HG03457 (cell line): Measurements from ENCODE around the gene NWD2.

Source experiments
- ATAC-seq: cut with Tn5 transposase; IDR thresholded peaks from one replicate; pipeline ENCODE4 v1.9.1; 2021; ENCODE audit warnings: moderate number of reproducible peaks; ENCODE audit not compliant: unreplicated experiment

NWD2 gene

DNA sequence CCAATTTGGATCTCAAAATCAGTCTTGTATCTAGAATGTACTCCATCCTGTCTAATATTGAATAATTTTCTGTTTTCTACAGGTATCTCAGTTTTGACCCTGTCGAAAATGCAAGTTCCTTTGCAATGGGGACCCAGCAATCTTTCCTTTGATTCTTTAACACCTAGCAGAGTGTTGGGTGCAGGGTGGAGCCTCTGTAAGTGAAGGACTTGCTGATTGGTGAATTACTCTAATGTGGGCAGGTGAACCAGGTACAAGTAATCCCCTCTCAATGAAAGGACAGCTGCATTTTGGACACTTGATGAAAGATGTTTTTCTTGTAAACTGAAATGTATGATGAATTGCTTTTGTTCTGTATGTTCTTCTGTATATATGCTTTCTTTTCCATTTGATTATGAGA is 54.9 kb downstream of the NWD2 start:
- ATAC-seq, result no peak

DNA sequence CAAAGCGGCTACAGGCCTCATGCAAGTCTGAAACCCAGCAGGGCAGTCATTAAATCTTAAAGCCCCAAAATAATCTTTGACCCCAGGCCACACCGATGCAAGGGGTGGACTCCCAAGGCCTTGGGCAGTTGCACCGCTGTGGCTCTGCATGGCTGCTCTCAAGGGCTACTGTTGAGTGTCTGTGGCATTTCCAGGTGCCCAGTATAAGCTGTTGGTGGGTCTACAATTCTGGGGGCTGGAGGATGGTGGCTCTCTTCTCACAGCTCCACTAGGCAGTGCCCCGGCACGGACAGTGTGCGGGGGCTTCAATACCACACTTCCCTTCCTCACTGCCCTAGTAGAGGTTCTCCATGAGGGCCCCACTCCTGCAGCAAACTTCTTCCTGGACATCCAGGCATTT is 60.1 kb downstream of the NWD2 start:
- ATAC-seq, result no peak

DNA sequence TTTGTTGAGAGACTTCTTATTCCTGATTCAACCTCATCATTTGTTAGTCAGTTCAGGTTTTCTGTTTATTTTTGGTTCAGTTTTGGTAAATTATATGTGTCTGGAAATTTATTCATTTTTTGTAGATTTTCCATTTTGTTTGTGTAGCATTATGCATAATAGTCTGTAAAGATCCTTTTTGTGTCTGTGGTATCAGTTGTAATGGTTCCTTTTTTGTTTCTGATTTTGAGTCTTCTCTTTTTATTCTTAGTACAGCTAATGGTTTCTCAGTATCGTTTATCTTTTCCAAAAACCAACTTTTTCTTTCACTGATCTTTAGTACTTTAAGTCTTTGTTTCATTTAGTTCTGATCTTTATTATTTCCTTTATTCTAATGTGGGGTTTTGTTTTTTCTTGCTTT is 61.4 kb downstream of the NWD2 start:
- ATAC-seq, result no peak

DNA sequence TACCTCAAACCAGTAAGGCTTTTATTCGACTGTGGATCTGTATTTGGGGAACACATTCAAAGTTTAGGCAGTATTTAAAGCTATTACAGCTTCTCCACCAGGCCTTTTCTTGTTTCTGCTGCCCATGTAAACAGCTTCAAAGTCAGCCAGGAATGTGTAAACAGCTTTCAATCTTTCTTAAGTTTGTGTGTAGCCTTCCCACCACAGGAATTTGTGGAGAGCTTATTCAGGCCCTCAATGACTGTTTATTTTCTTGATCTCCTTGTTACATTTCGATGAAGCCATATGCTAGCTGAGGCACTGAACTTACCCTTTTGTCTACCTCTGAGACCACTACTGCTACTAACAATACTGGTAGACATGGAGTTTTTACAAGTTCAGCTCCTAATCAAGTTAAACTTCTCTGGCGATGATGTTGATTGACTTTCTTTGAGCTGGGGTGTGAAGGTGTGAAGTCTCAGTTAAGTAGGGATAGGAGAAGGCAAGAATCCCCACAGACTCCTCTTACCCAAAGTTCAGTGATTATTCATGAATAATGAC is 72.6 kb downstream of the NWD2 start:
- ATAC-seq, result no peak

DNA sequence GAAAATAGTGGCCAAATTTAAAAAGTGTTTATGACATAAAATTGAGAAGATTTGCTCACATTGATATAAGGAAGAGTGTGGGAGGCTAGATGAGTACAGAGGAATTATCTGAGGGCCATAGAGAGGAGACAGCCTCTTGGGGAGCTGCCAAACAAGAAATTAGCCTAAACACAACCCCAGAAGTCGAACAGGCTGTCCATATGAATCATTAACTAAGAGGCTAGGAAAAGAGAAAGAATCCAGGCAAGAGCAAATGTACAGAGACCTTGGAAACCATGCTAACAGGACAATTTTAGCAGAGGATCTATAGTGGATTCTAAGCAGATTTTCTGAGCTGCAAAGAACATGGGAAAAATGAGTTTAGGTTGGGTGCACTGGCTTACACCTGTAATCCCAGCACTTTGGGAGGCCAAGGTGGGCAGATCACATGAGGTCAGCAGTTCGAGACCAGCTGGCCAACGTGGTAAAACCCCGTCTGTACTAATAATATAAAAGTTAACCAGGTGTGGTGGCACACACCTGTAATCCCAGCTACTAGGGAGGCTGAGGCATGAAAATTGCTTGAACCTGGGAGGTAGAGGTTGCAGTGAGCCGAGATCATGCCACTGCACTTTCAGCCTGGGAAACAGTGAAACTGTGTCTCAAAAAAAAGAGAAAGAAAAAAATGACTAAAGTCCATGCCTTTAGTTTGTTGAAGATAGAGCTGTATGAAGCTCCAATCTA is 76.1 kb downstream of the NWD2 start:
- ATAC-seq, result no peak

DNA sequence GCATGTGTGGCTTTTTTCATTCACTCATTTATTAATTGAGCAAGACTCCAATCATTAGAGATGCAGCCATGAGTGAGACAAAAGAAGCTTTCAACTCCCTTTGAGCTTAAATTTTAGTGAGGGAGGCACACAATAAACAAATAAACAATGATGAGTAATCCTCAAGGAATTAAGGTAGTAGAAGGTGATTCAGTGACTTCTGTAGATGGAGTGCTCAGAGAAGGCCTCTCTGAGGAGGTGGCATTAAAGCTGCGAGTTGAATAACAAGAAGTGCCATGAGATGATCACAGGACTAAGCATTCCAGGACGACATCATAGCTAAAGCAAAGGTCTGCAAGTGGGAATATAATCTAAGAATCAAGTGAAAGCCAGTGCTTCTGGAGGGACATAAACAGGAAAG is 77.6 kb downstream of the NWD2 start:
- ATAC-seq, result no peak

DNA sequence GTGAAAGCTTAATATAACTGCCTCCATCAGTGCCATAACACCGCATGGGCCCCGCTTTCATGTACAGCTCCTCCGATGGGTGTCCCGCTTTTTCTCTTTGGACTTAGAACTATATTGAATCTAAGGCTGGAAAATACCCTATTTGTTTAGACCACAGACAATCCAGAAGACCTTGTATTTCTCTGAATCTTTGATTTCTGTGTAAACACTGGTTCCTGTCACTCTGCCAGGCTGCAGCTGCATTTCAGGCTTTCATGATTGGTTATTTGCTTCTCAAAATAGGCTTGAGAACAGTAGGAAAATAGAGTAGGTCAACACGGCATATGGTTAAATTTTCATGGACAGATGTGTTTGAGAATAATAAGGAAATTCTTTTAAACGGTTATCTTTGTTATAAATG is 80.0 kb downstream of the NWD2 start:
- ATAC-seq, result no peak

DNA sequence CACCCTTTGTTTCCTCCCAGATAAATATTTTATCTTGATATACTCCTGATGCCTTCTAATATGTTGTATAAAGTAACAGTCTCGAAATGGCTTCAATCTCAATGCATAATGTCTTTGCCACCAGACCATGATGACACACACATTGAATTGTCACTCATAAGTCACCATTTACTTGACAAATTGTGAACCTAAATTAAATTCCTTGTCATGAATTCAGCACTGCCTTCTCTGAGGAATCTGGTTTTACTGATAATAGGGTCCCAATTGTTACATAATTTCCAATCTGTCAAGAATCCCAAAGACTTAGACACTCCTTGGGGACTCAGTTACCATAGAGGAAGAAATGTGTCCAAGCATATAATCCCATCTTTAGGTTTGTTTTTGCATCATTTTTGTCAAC is 82.3 kb downstream of the NWD2 start:
- no peak for ATAC-seq

DNA sequence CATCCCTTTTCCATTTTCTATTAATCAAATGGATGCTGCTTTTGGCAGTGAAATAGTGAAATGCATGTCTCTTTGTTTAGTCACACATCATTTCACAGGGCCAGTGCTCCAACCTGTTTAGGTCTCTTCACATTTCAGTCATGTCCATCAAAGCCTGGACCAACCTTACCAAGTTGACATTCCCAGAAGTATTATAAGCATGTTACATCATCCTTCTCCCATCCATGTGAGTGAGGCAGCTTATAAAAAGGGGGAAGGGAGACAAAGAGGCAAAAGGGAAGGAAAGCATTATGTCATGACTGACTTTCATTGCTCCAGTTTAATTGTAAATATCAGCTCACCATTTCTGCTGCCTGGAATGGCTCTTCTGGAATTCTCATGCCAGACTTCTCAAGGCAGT is 94.4 kb downstream of the NWD2 start:
- ATAC-seq, result no peak

DNA sequence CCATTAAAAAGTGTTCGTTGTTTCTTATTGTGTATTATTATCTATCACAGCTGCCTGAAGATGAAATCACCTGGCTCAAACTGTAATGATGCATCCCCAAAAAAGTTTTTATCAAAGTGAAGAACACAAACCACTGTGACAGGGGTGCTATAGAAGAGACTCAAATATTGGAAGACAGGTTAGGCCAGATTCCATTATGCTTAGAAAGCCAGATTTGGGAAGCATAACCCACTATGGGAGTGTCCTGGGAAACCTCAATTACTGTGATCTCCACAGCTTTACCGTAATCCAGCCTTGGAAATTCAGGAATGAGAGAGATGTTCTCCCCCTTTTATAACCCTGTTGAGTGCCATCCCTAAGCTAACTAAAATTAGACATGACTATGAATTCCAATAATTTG is 114.2 kb downstream of the NWD2 start:
- ATAC-seq, result no peak

DNA sequence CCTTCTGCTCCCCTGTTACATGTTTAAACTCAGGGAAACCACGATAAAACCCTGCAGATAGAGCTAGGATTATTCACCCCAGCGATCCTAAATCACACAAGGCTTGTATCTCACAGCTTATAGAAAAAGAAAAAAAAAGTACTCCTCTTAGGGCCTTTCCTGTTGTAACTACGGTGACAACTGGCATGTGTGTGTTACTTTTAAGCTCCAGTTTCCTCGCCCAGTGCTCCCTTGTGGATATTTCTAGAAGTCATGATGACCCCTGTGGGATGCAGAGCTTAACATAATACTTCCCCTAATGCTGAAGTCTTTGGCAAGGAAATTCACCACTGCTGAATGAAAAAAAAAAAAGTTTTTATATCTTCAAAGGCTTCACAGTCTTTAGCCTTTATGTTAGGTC is 114.7 kb downstream of the NWD2 start:
- ATAC-seq, result no peak

DNA sequence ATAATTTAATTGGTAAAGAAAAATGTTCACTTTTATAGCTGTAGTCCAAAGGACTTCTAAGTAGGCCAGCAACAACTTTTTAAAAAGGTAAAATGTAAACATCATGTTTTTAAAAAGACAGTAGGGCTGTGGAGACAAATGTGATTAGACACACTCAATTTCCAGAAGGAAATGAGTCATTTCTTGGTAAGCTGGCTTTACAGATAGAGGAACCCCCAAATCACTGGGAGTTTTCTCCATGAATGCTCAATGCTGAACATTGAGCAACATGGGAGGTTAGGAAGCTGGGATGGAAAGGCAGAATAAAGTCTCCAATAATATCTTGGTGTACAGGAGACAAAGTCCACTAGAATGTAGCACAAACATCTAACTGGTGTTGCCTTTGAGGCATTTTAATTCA is 121.3 kb downstream of the NWD2 start:
- ATAC-seq, result no peak

DNA sequence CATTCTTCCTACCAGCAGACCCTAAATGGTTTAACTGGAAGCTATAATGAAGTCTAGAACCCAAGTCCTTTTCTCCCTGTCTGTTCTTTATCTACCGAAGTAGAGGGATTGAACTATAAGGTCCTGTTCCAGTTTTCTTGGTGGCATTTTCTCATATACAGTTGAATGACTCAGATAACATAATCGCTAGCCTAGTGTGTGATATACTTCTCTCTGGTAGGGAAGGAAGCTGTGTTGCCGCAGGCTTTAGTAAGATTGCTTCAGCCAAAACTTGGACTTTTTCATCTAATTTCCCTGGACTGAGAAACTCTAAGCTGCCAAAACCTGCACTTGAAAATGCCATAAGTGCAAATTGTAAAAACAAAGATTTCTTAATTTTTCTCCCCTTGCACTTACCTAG is 123.4 kb downstream of the NWD2 start:
- ATAC-seq, result no peak

DNA sequence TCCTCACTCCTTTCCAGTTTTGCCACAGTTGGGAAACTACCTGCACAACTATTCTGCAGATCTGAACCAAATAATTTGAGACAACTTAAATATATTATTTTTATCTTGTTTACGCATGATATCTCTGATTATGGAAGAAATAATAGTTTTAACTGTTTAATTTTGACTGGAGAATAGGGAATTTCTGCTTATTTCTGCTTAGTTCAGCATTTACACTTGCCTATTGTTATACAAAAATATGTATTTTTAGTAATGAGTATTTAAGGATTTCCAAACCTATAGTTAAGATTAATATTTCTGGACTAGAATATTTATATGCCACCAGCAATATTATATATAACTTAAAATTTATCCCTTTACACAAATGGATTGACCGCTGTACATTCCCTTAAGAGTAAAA is 125.5 kb downstream of the NWD2 start:
- ATAC-seq, result no peak

DNA sequence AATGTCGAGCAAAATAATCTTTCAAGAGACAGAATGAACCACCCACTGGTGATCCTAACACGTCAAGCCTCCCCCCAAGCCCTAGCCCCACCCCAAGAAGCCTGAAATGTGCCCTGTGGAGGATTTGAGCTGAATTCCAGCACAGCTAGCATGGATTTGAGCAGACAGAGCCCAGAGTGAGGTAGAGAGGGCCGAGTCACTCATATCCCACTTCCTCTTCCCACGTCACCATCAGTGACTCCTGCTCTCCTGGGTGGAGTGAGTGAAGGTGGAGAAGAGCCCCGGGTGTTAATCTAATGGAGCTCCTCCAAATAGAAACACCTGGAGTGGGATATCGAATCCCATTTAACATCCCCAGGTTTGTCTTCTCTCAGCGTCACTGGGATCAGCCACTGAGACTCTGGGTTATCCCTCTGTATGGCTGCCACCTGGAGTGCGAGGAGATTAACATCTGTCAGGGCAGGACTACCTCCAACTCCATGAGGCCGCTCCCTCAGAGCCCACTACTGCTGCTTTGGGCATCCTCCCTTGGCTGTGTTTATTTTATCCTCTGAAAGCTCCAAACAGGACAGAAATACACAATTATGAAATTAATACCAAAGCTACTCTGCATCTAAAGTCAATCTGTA is 136.6 kb downstream of the NWD2 start:
- ATAC-seq, result no peak

DNA sequence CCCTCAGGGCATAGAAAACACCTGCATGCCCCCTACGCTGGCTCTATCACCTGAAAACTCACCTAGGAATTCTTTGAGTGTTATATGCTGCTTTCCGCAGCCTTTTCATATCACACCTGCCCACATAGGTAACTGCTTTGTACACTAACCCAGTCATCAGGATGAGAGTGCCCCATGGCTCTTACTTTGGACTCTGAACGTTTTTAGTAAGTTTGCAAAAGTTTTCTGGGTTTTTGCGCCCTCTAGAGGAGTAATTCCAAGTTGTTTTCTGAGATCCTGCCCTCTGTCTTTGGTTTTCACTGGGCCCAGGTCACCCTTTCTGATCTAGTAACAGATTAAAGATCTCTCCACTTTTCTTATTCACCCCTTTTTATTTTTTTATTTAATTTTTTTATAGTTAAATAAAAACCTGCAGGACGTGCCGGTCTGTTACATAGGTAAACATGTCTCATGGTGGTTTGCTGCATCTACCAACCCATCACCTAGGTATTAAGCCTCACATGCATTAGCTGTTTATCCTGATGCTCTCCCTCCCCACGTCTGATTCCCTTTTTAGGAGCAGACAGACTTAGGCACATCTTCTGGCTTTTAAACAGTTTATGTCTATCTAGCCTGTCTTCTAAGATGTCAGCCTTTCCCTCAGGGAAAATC is 139.2 kb downstream of the NWD2 start:
- no peak for ATAC-seq

DNA sequence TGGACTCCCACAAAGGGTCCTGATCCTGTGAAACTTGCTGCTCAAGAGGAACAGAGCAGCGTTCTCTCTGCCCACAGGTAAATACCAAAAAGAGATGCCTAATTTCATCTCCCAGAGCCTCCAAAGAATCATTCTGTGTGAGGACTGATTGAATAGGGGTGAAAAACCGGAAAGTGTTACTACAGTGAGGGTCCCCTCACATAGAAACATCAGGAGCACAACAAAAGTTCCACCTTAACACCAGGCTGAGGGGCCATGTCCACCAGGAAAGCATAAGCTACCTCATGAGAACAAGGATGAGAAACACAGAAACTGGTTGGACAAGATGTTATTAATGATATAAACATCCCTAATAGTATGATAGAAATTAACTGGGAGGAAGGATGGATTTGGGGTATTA is 140.9 kb downstream of the NWD2 start:
- no peak for ATAC-seq

DNA sequence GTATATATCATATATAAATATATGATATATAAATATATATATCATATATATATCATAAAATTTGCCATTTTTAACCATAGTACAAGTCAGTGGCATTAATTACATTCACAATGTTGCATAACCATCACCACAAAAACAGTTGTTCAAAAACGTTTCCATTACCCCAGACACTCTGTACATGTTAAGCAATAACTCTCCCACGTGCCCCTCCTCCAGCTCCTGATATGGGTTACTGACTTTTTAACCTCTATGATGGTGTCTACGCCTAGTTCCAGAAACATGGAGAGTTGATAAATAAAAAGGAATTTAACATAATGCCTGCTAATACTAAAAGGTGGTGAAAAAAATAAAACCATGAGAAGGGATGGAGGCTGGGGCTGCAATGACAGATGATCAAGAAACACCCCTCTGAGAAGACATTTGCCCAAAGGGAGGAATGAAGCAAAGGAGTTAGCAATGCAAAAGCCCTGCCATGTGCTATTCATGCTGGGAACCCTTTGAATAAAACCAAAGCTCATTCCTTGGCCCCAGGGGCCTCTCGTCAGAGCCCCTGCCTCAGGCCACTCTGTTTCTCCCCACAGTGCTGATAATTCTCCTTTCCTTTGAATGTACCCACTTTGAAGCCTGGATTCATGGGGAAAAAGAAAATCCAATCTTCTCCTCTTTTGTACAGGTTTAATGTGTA is 144.3 kb downstream of the NWD2 start:
- no peak for ATAC-seq

DNA sequence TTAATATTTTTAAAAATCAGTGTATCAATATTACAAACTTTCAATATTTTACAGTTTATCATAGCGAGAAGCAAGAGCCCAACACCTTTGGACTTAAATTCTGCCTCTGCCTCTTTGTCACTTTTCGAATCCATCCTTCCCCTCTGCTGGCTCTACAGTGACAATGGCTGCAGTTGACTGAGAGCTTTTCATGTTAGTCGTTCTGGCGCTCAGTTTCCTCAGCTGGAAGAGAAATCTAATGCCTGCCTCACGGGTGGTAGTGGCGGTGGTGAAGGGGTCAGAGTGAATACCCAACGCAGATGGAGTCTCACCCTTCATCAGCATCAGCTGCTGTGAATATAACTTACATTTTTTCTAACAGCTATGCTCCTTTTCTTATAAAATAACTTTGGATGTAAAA is 144.8 kb downstream of the NWD2 start:
- no peak for ATAC-seq

DNA sequence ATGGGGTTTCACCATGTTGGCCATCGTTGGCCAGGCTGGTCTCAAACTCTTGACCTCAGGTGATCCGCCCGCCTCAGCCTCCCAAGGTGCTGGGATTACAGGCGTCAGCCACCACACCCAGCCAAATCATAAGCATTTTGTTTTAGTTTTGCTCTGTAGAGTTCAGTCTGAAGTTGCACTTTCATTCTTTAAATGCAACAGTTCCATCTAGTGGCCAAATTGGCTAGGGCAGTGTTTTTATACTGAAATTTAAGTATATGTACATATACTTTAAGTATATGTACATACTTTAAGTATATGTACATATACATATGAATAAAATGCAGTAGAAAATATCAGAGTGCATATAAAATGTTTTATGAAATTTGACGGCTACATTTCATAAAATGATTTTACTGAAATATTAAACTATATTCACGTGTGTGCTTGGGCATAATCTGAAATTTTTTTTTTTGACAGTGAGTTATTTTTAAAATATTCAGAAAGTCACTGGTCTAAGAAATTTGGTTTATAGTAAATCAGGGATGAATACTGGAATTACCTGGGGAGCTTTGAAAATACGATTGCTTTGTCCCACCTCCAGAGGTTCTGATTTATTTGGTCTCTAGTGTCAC is 145.5 kb downstream of the NWD2 start:
- peak; percentile 43 for ATAC-seq
